GM18870 (cell line): ENCODE data around the gene MAN2A2.
"Not testable (repeated sequence)": the region's sequence is repeated elsewhere in the genome, so short reads cannot be mapped to it uniquely, and the experiment has no call there.

Experiments
- ATAC-seq: cut with Tn5 transposase; IDR thresholded peaks from one replicate; pipeline ENCODE4 v1.9.1; 2021; ENCODE audit warnings: moderate library complexity; ENCODE audit not compliant: unreplicated experiment

MAN2A2 gene

GRCh38 chr15:90871139-90871715 lies 31.9 kb upstream of the MAN2A2 start:
- ATAC-seq: no peak

GRCh38 chr15:90871716-90872485 lies 31.2 kb upstream of the MAN2A2 start:
- no peak for ATAC-seq

GRCh38 chr15:90872486-90873184 lies 30.5 kb upstream of the MAN2A2 start:
- no peak for ATAC-seq

- no peak for ATAC-seq
Observed at GRCh38 chr15:90873488-90873997, 29.6 kb upstream of the MAN2A2 start.

- ATAC-seq: no peak
Observed at GRCh38 chr15:90873998-90874605, 29.0 kb upstream of the MAN2A2 start.

GRCh38 chr15:90874986-90875385 lies 28.1 kb upstream of the MAN2A2 start:
- ATAC-seq: not testable (repeated sequence)

GRCh38 chr15:90875549-90875981 lies 27.5 kb upstream of the MAN2A2 start:
- ATAC-seq: no peak

- ATAC-seq: no peak
Observed at GRCh38 chr15:90876046-90876445, 27.1 kb upstream of the MAN2A2 start.

- ATAC-seq: no peak
Observed at GRCh38 chr15:90876512-90877170, 26.5 kb upstream of the MAN2A2 start.

GRCh38 chr15:90877315-90877714 lies 25.8 kb upstream of the MAN2A2 start:
- no peak for ATAC-seq

- no peak for ATAC-seq
Observed at GRCh38 chr15:90877996-90878395, 25.1 kb upstream of the MAN2A2 start.

- no peak for ATAC-seq
Observed at GRCh38 chr15:90878660-90879059, 24.4 kb upstream of the MAN2A2 start.

- no peak for ATAC-seq
Observed at GRCh38 chr15:90879730-90880366, 23.3 kb upstream of the MAN2A2 start.

GRCh38 chr15:90880381-90881145 lies 22.5 kb upstream of the MAN2A2 start:
- no peak for ATAC-seq

GRCh38 chr15:90881181-90881977 lies 21.7 kb upstream of the MAN2A2 start:
- ATAC-seq: no peak

- no peak for ATAC-seq
Observed at GRCh38 chr15:90881978-90882721, 21.0 kb upstream of the MAN2A2 start.

- no peak for ATAC-seq
Observed at GRCh38 chr15:90882781-90883525, 20.1 kb upstream of the MAN2A2 start.
